ENCODE results near the gene SOS1. TPM values are rescaled to one million over a fixed set of nuclear protein-coding genes. Genes with fewer than 3 reads are reported as not detected.
"Not testable (repeated sequence)": the region's sequence is repeated elsewhere in the genome, so short reads cannot be mapped to it uniquely, and the experiment has no call there.

Gene SOS1
- total RNA-seq, 2 donors from 2014 or later: 13.7 to 67.6 TPM

DNA sequence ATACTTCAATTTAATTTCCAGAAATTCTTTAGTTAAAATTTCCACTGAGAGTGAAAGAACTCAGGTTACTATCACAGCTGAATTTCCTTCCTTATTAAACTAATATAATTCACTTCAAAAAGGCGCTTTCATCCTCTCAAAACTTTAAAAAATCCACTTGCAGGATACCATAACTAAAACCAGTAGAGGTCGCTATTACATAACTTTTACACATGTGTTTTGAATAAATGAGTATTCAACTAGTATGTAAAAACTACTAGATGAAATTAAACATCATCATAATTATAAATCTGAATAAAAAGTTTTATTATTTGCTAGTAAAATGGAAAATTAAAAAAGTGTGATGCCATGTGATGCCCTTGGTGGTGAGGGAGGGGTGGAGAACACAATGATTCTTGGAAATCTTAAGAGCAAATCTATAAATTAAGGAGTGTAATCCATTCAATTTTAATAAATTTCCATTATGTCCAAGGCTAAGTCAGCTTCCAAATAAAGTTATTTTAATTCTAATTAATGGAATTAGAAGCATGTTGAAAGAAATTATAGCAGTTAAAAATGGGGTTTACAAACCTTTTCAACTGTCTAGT is 61.4 kb downstream of the SOS1 start:
- intact Hi-C loops (cut with DNase I): no loop called here
- TF ChIP-seq, protein P1, sequence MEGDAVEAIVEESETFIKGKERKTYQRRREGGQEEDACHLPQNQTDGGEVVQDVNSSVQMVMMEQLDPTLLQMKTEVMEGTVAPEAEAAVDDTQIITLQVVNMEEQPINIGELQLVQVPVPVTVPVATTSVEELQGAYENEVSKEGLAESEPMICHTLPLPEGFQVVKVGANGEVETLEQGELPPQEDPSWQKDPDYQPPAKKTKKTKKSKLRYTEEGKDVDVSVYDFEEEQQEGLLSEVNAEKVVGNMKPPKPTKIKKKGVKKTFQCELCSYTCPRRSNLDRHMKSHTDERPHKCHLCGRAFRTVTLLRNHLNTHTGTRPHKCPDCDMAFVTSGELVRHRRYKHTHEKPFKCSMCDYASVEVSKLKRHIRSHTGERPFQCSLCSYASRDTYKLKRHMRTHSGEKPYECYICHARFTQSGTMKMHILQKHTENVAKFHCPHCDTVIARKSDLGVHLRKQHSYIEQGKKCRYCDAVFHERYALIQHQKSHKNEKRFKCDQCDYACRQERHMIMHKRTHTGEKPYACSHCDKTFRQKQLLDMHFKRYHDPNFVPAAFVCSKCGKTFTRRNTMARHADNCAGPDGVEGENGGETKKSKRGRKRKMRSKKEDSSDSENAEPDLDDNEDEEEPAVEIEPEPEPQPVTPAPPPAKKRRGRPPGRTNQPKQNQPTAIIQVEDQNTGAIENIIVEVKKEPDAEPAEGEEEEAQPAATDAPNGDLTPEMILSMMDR (IDR thresholded peaks at IDR 0.05): peak in 6 of 7 experiments; percentile 60 to 93 (median 64)
- no peak for TF ChIP-seq POLR2A (IDR thresholded peaks at IDR 0.05)
- DNase-seq: no peak
- H3K4me1 ChIP-seq: no peaks in the 10 kb centered on the region
- no peak overlapping the region for H3K4me3 ChIP-seq
- 17 to 25% methylated on average over 2 of the region's 2 CpGs for WGBS, 2 donors
- no peak overlapping the region for H3K27ac ChIP-seq
- ATAC-seq: no peak
- no peaks in the 10 kb centered on the region for H3K9me3 ChIP-seq
- H3K36me3 ChIP-seq (replicated peaks in 1 of 2; ENCODE audit: insufficient read depth in 1 of 2, low read depth in 2 of 2): no peaks in the 10 kb centered on the region
- no peaks in the 10 kb centered on the region for H3K27me3 ChIP-seq

DNA sequence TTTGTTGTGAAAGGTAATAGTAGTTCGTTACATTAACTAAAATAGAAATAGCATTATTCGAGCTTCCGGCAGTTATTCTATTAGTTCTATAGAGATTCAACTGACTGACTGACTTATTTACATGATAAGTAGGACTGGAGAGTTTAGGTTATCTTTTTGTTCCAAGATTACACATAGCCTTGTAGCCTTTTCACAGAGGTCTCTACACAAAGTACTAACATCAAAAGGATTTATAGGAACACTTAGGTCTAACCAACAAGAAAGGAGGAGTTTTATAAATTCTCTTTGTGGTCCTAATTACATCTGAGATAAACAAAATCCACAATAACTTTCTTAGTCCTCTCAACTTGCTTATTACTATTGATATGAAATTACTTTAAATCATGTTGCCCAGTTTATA is 62.8 kb downstream of the SOS1 start:
- DNase-seq (no peak), ATAC-seq (no peak)
- Histone ChIP-seq H3K36me3 (replicated peaks in 1 of 2; ENCODE audit: insufficient read depth in 1 of 2, low read depth in 2 of 2) (no peaks in the 10 kb centered on the region), H3K4me1 (no peaks in the 10 kb centered on the region), H3K27ac (no peak overlapping the region), H3K27me3 (no peaks in the 10 kb centered on the region), H3K4me3 (no peak overlapping the region), H3K9me3 (no peaks in the 10 kb centered on the region)
- intact Hi-C loops (cut with DNase I): no loop called here
- TF ChIP-seq POLR2A (IDR thresholded peaks at IDR 0.05): no peak
- TF ChIP-seq, protein P1 (IDR thresholded peaks at IDR 0.05): no peak
- WGBS, 2 donors: 87 to 91% methylated on average over 3 of the region's 3 CpGs

DNA sequence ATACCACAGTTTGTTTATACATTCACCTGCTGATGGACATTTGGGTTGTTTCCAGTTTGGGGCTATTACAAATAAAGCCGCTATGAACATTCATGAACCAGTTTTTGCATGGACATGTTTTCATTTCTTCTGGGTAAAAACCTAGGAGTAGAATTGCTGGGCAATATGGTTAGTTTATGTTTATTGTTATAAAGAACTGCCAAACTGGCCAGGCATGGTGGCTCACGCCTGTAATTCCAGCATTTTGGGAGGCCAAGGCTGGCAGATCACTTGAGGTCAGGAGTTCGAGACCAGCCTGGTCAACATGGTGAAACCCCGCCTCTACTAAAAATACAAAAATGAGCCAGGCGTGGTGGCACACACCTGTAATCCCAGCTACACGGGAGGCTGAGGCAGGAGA is 68.2 kb downstream of the SOS1 start:
- H3K9me3 ChIP-seq; H3K27ac ChIP-seq; intact Hi-C loops (cut with DNase I); ATAC-seq; H3K4me1 ChIP-seq; H3K27me3 ChIP-seq; DNase-seq; H3K4me3 ChIP-seq; H3K36me3 ChIP-seq (replicated peaks in 1 of 2; ENCODE audit: insufficient read depth in 1 of 2, low read depth in 2 of 2): not testable (repeated sequence)
- 92 to 98% methylated on average over 6 of the region's 6 CpGs for WGBS, 2 donors

DNA sequence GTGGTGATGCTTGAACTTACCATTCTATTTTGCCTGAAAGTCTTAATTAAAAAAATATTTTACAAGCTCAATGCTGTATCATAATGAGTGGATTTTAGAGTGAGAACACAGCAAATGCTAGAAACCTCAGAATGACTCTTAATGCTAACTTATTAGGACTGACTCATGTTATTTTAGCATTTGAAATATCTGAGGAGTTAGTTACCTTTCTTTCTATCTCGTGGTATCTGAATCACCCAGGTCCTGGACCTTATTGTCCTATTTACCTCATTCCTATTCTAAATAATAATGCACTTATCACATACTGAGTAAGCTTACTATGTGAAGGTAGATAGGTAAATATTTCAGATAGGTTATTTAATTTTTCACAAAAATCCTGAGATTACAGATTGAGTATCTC is 70.7 kb downstream of the SOS1 start:
- 96 to 100% methylated on average over 1 of the region's 1 CpG for WGBS, 2 donors
- H3K36me3 ChIP-seq (replicated peaks in 1 of 2; ENCODE audit: insufficient read depth in 1 of 2, low read depth in 2 of 2): no peaks in the 10 kb centered on the region
- intact Hi-C loops (cut with DNase I): no loop called here

DNA sequence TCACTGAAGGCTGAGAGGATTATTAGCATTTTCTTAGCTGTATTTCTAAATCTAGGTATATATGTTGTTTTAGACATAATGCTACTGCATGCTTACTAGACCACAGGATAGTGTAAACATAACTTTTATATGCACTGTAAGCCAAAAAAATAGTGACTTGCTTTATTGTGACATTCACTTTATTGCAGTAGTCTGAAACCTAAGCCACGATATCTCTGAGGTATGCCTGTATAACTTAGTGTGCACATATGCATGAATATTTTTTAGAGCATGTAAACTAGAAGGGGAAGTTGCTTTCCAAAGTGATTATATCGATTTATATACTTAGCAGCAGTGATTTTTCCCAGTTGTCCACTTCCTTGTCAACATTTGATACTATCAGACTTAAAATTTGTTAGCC is 81.8 kb downstream of the SOS1 start:
- H3K27me3 ChIP-seq: no peaks in the 10 kb centered on the region

More for the DNA sequence above, 70.7 kb downstream of the SOS1 start:
- ATAC-seq (no peak), DNase-seq (no peak)
- H3K4me1 ChIP-seq: no peaks in the 10 kb centered on the region
- H3K27me3 ChIP-seq: no peaks in the 10 kb centered on the region
- TF ChIP-seq POLR2A (IDR thresholded peaks at IDR 0.05): no peak
- no peaks in the 10 kb centered on the region for H3K9me3 ChIP-seq
- H3K27ac ChIP-seq: no peak overlapping the region
- no peak overlapping the region for H3K4me3 ChIP-seq

More for the DNA sequence above, 81.8 kb downstream of the SOS1 start:
- intact Hi-C loops (cut with DNase I): no loop called here
- Histone ChIP-seq H3K4me1 (no peaks in the 10 kb centered on the region), H3K36me3 (replicated peaks in 1 of 2; ENCODE audit: insufficient read depth in 1 of 2, low read depth in 2 of 2) (no peaks in the 10 kb centered on the region), H3K27ac (no peak overlapping the region), H3K9me3 (no peaks in the 10 kb centered on the region), H3K4me3 (no peak overlapping the region)
- WGBS, 2 donors: 92 to 100% methylated on average over 2 of the region's 2 CpGs
- no peak for TF ChIP-seq POLR2A (IDR thresholded peaks at IDR 0.05)
- TF ChIP-seq, protein P1 (IDR thresholded peaks at IDR 0.05): no peak
- ATAC-seq (no peak), DNase-seq (no peak)
